HG03575 (cell line): ENCODE results near the gene ADAT3.

ENCODE experiments used
- ATAC-seq: cut with Tn5 transposase; IDR thresholded peaks from one replicate; pipeline ENCODE4 v1.9.1; 2021; ENCODE audit not compliant: unreplicated experiment, insufficient number of reproducible peaks, low FRiP score; ENCODE audit errors: extremely low read depth

ADAT3 gene

DNA sequence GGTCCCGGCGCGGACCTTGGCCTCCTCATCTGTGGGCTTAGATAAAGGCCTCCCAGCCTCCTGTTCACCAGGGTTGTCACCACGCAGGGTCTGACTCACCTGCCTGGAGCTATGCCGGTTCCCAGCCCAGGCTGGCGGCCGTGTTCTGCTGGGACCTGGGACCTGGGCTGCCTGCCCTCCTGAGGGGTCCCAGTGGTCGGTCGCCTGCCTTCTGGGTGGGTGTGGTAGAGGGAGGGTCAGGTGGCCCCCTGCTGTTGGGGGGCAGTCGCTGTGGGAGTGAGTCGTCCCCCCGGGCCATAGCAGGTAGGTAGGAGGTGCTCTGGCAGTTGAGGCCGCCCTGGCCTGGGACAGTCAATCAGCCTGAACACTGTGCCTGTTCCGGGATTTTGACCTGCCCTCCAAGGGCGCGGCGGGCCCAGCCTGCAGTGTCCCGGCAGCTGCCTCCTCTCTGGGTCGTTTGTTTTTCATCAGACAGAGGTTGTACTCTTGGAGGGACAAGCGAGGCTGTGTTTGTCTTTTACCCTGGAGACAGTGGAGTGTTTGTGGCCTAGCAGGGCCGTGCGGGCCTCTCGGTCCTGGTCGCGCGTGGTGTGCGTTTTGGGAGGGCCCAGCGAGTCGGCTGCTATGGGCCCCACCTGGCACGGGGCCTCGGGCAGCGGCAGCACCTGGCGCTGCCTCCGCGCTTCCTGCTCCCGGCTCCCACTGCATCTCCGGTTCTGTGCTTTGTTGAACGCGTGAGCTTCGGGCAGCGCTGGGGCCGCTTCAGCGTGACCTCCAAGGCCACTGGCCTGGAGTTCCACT is 2.6 kb downstream of the ADAT3 start:
- ATAC-seq, result no peak

DNA sequence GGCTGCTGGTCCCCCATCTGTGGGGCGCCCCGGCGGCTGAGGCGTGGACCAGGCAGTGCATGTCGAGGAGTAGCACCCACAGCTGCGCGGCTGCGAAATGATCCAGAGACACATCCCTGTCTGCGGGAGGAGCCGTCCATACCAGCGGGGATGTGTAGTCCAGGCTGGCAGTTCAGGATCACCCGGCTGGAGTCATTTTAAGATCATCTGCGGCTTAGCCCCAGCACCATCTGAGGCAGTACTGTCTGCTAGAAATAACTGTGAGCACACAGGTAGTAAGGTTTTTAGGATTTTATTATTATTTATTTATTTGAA is 3.1 kb downstream of the ADAT3 start:
- ATAC-seq, result no peak

DNA sequence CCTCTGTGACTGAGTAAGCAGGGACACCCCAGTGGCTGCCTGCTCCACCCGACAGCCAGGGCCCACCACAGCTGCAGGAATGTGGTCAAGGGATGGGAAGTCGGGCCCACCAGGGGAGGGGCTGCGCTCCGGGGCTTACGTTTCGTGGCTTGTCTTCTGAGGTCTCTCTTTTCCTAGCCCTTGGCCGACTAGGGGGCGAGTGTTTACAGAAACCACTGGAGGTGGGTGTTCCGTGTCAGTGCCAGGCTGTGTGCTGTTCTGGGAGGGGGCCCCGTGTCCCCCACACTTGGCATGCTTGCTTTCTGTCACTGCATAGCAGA is 4.5 kb downstream of the ADAT3 start:
- ATAC-seq, result no peak

DNA sequence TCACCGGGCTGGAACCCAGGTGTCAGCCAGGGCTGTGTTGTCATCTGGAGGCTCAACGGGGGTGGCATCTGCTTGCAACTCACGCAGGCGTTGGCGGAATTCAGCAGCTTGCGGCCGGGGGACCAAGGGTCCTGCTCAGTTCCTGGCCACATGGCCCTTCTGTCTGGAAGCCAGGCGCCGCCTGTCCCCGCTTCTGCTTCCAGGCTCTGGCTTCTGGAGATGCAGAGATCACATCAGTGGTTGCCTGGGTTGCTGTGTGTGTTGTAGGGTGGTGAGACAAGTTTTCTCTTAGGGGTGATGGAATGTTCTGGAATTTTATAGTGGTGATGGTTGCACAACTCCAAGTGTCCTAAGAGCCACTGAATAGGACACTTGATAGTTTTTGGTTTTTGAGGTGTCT is 5.0 kb downstream of the ADAT3 start:
- ATAC-seq, result no peak

DNA sequence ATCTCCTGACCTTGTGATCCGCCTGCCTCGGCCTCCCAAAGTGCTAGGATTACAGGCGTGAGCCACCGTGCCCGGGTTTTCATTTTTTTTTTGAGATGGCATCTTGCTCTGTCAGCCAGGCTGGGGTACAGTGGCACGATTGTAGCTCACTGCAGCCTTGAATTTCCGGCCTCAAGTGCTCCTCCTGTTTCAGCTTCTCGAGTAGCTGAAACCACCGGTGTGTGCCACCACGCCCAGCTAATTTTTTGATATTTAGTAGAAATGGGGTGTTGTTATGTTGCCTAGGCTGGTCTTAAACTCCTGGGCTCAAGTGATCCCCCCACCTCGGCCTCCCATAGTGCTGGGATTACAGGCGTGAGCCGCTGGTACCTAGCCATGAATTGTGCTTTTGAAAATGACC is 5.9 kb downstream of the ADAT3 start:
- ATAC-seq, result no peak

DNA sequence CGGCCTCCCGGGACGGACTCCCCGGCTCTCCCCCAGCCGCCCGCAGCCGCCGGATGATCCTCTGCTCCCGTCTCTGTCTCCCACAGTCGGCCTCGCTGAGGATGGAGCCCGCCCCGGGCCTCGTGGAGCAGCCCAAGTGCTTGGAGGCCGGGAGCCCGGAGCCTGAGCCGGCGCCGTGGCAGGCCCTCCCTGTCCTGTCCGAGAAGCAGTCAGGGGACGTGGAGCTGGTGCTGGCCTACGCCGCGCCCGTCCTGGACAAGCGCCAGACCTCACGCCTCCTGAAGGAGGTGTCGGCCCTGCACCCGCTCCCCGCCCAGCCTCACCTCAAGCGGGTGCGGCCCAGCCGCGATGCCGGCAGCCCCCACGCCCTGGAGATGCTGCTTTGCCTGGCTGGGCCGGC is 6.8 kb downstream of the ADAT3 start:
- no peak for ATAC-seq

DNA sequence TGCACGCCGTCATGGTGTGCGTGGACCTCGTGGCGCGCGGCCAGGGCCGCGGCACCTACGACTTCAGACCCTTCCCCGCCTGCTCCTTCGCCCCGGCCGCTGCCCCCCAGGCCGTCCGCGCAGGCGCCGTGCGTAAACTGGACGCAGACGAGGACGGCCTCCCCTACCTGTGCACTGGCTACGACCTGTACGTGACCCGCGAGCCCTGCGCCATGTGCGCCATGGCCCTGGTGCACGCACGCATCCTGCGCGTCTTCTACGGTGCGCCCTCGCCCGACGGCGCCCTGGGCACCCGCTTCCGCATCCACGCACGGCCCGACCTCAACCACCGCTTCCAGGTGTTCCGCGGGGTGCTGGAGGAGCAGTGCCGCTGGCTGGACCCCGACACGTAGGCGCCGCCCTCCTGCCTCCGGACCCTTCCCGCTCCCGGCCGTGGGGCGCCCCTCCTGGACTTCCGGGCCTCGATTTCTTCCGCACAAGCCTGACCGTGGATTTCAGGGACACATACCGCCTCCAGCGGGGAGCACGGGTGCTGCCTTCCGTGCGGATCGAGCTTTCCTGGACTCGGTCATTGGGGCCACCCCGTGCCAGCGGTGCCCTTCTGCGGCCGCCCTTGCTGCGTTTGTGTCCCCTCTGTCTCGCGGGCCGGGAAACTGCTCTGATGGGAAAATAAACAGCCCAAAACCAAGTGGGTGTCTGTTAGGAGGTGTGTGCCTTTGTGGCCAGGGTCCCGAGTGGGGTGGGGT is 7.7 kb downstream of the ADAT3 start:
- ATAC-seq, result no peak

DNA sequence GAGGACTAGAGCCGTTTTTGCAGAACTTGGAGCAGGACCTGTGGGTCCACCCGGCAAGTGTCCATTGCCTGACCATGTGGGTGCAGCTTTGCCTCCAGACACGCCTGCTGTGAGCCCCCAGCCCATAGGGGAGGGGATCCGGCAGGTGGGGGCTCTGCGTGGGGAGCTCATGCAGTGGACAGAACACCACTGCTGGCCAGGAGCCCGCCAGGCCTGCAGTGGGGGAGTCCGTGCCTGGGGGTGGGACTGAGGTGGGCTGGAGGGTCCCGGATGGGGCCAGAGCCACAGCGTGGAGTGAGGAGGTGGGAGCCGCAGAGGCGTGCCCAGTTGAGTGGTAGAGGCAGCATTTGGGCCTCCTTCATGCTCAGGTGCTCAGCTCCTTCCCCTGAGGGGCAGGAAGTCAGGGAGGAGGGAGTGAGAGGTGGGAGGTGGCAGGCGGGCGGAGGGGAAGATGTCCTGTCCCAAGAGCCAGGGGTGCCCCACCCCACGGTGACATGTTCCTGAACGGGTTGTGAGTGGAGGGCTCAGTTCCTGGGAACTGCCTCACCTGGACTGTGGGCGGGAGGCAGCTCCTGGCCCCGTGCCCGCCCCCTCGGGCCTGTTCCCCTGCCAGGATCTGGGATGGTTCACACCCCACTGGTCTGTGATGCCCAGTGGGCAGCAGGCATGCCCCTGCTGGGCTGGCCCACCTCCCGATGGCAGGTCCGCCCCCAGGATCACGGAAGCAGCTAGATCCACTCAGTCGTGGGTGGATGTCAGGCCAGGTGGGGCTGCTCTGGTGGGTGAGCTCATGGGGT is 8.8 kb downstream of the ADAT3 start:
- ATAC-seq, result no peak

DNA sequence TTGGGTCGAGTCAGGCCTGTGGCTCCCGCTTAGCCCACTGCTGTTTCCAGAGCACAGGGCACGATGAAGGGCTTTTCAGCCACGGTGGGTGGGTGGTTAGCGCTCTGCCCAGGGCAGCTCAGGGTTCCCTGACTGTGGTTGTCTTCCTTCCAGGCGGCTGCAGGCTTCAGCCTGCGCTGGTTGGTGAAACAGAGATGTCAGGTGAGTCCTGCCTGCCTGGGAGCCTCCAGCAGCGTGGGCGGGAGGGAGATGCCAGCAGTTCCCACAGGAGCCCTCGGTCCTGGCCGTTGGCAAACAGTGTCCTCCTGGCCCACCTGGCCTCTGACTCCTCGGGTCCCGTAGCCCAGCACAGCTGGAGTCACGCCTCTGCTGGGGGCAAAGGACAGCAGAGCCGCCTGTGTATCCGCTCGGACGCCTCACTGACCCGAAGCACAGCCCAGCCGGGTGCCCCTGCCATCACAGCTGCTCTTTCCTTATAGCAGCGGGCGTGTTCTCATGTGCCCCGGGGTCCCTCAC is 9.7 kb downstream of the ADAT3 start:
- no peak for ATAC-seq

DNA sequence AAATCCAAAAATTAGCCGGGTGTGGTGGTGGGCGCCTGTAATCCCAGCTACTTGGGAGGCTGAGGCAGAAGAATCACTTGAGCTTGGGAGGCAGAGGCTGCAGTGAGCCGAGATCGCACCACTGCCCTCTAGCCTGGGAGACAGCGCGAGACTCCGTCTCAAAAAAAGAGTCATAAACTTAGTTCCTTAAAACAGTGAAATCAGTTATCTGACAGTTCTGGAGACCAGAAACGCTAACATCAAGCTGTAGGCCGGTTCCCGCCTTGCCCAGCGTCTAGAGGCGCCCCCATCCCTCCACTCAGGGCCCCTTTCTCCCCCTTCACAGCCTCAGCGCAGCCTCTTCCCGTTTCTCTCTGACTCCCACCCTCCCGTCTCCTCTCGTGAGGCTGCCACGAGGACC is 11.9 kb downstream of the ADAT3 start:
- ATAC-seq, result no peak

DNA sequence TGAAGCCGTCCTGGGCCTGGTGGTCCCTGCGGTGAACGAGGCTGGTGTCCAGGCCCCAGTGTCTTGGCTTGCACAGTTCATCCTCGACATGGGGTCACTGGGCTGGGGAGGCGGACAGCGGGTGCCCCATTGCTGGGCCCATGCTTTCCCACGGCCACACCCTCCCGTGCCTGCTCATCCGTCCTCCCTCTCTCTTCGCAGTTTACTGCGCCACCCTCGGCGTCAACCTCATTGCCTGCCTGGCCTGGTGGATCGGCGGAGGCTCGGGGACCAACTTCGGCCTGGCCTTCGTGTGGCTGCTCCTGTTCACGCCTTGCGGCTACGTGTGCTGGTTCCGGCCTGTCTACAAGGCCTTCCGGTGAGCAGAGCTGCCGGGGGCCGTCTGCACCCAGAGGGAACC is 12.7 kb downstream of the ADAT3 start:
- no peak for ATAC-seq

DNA sequence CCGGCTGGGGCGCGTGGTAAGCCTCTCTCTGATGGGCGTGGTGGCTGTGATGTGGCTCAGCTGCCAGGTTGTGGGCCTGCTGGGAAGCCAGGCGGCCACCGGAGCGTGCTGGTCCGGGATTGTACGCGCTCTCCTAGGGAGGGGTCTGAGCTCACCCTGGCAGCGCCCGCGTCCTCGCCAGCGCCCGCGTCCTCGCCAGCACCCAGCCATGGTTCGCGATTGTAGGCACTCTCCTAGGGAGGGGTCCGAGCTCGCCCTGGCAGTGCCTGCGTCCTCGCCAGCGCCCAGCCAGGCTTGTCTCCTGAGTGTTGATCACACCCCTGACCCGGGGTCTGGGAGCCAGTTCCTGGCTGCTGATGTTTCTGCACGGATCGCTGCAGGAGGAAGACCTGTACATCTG is 13.8 kb downstream of the ADAT3 start:
- no peak for ATAC-seq

DNA sequence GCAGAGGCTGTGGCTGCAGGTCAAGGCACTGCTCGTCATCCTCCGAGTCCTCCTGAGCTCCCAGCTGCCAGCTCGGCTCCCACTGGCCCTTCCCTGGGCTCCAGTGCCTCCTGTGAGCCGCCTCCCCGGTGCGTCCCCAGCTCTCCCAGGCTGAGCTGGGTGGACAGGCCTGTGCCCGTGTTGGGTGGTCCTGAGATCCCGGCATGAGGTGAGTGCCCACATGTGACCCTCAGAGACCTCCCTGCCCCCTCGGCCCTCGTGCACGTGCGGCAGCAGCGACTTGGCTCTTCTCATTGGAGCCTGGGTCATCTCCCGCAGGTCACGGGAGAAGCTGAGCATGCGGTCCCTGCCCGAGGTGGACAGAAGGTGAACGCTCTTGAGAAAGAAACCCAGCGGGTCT is 15.4 kb downstream of the ADAT3 start:
- no peak for ATAC-seq

DNA sequence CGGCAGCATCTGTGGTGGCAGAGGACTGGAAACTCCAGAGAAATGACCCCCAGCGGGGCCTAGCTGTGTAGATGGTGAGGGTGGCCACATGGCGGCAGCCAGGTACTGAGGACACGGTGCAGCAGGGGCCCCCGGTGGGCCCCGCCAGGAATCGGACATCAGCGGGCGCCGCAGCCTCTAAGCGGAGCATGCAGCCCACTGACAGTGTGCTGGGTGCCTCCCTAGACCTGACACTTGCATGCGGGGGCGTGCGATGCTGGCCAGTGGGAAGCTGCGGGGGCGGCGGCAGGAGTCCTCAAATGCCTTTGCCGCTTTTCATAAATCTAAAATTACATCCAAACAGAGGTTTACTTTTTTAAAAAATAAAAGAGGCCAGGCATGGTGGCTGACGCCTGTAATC is 16.1 kb downstream of the ADAT3 start:
- ATAC-seq, result no peak

DNA sequence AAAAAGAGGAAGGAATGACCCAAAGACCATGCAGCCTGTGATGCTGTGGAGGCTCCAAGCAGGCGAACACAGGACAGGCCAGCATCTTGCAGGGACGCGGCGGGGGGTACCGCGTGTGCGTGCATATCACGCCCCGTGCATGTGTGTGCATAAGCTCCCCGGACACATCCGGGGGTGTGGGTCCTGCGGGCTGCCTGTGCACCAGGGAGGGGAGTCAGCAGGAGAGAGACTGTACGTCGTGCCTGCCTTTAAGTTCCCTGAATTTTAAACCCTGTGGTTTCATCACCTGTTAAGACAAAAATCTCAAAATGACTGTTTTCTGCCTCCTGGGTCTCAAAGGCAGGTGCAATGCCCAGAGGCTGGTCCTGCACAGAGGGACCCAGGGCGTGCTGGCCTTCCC is 16.6 kb downstream of the ADAT3 start:
- no peak for ATAC-seq

DNA sequence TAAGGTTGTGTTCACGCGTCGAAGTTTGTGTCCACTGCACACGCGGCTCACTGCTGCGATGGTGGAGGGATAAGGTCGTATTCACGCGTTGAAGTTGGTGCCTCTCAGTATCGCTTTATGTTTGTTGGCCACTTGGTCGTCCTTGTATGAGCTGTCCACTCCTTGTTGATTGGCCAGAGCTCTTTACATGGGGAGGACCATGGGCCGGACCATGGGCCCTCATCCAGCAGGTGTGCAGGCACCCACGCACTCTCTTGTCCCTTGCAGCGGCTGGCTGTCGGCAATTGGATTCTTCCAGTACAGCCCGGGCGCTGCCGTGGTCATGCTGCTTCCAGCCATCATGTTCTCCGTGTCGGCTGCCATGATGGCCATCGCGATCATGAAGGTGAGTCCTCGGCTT is 17.6 kb downstream of the ADAT3 start:
- no peak for ATAC-seq

DNA sequence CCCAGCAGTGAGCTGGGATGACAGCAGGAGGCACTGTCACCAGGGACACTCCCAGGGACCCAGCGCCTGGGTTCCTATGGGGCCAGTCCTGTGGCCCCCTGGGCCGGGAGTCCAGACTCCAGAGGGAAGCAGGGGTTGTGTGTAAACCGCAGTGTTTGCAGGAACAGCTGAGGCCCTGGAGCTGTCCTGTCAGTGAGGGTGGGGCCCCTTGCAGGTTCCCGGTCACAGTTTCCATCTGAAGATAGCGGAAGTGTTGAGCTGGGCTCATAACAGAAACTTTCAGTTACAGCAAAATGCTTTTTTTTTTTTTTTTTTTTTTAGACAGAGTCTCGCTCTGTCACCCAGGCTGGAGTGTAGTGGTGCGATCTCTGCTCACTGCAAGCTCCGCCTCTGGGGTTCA is 18.1 kb downstream of the ADAT3 start:
- no peak for ATAC-seq

DNA sequence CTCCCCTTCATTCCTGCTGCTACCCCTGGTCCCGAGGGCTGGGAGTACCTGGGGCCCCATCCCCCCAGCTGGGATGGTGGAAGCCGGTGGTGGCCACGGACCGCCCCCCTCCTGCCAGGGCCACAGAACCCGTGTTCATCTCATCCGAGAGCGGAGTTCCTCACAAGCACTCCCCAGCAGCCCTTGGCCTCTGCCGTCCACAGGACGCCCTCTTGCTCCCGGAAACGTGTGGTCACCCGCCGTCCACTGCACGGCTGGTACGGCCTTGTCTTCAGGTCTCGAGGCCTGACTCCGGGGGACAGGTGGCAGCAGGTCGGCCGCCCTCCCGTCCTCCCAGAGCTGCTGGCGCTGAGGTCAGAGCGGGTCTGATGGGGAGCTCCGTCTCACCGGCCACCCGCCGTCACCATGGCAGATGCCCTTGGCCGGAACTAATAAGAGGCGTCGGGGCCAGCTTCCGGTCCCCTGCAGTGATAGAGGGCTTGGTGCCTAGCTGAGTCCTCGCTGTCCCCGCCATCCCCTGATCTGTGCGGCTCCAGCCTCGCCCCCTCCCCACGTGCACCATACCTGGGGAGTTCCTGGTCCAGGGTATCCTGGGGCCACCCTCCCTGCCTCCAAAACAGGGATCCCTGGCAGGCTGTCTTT is 19.2 kb downstream of the ADAT3 start:
- no peak for ATAC-seq

DNA sequence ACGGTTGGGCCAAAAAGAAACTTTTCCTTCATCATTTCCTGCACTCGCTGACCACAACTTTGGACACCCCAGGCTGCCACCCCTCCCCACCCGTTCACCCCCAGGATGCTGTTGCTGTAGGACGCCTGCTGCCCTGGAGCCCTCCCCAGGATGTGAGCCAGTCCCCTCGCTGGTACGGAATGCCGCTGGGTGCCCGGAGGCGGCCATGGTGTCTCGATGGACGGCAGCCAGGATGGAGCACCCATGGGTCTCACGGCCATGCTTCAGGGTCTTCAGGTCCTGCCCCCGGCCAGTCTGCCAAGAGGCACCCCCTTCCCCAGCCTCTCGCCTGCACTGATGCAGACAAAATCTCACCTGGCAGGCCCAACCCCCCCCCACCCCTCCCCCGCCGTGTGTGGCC is 20.3 kb downstream of the ADAT3 start:
- ATAC-seq, result no peak
